Endothelial cell (in vitro differentiated cells): ENCODE data around the gene LOXL3. TPM values are rescaled to one million over a fixed set of nuclear protein-coding genes. Genes with fewer than 3 reads are reported as not detected.

Experiments
- DNase-seq: peaks from one replicate; pipeline ENCODE4 v3.0.0; 2021; ENCODE audit warnings: low spot score
- H3K27ac Mint-ChIP-seq: one replicate; pipeline ENCODE4 v1.8.0; 2021; ENCODE audit warnings: mixed read lengths, inconsistent platforms; ENCODE audit not compliant: unreplicated experiment
- H3K27me3 Mint-ChIP-seq: one replicate; pipeline ENCODE4 v1.8.0; 2021; ENCODE audit warnings: mild to moderate bottlenecking, moderate library complexity, mixed read lengths, inconsistent platforms; ENCODE audit not compliant: unreplicated experiment
- H3K36me3 Mint-ChIP-seq: one replicate; pipeline ENCODE4 v1.8.0; 2021; ENCODE audit warnings: mild to moderate bottlenecking, low read depth, mixed read lengths, inconsistent platforms; ENCODE audit not compliant: unreplicated experiment
- H3K4me1 Mint-ChIP-seq: one replicate; pipeline ENCODE4 v1.8.0; 2021; ENCODE audit warnings: mild to moderate bottlenecking, mixed read lengths, inconsistent platforms; ENCODE audit not compliant: unreplicated experiment
- H3K4me3 Mint-ChIP-seq: one replicate; pipeline ENCODE4 v1.8.0; 2021; ENCODE audit warnings: mild to moderate bottlenecking, mixed read lengths, inconsistent platforms; ENCODE audit not compliant: unreplicated experiment
- H3K9me3 Mint-ChIP-seq: one replicate; pipeline ENCODE4 v1.8.0; 2021; ENCODE audit warnings: mixed read lengths, inconsistent platforms; ENCODE audit not compliant: unreplicated experiment
- long read RNA-seq: library from polyadenylated mRNA; unstranded; transcript quantifications from one replicate; pipeline ENCODE4 v2.0.0, GENCODE V29; 2020; ENCODE audit not compliant: unreplicated experiment
- total RNA-seq: library from RNA; stranded (reverse); fragmentation: NEBNext Ultra II Directional; extraction: Animal tissue kit (Norgen Biotek cat#: 25700); gene quantifications from one replicate; pipeline ENCODE4 v1.2.1, GENCODE V29; 2021; ENCODE audit not compliant: unreplicated experiment
- TF ChIP-seq, protein P1 (sequence below): fragments of 200-600 bp; sonication (generic); IDR thresholded peaks from one replicate; pipeline ENCODE4 v1.5.0; 2021; ENCODE audit warnings: antibody characterized with exemption; ENCODE audit not compliant: unreplicated experiment

Gene LOXL3
- 10.0 TPM for total RNA-seq
- long read RNA-seq, partial matches to known transcripts = 2 of 6 reads
- long read RNA-seq, other reads (novel, unspliced or antisense) = 1 of 6 reads

- TF ChIP-seq, protein P1, sequence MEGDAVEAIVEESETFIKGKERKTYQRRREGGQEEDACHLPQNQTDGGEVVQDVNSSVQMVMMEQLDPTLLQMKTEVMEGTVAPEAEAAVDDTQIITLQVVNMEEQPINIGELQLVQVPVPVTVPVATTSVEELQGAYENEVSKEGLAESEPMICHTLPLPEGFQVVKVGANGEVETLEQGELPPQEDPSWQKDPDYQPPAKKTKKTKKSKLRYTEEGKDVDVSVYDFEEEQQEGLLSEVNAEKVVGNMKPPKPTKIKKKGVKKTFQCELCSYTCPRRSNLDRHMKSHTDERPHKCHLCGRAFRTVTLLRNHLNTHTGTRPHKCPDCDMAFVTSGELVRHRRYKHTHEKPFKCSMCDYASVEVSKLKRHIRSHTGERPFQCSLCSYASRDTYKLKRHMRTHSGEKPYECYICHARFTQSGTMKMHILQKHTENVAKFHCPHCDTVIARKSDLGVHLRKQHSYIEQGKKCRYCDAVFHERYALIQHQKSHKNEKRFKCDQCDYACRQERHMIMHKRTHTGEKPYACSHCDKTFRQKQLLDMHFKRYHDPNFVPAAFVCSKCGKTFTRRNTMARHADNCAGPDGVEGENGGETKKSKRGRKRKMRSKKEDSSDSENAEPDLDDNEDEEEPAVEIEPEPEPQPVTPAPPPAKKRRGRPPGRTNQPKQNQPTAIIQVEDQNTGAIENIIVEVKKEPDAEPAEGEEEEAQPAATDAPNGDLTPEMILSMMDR = no peak
- peak; percentile 75 for DNase-seq
- Mint-ChIP-seq H3K27me3 (peaks cover 2% of the 10 kb centered on the region), H3K27ac (peak within 1 kb of the TSS; percentile 67), H3K4me3 (peak within 1 kb of the TSS; percentile 95), H3K36me3 (peaks cover 11% of the 10 kb centered on the region), H3K4me1 (peaks cover 29% of the 10 kb centered on the region), H3K9me3 (no peaks in the 10 kb centered on the region)
Observed at GRCh38 chr2:74553892-74554819, at the start of gene LOXL3, which contains the start of gene DOK1. Gene LOXL3 (minus strand): TSS chr2:74553942. CDS start chr2:74552634, 1,308 bp downstream. Gene DOK1 (plus strand): TSS chr2:74554720. CDS start chr2:74554755, 35 bp downstream.

DNA sequence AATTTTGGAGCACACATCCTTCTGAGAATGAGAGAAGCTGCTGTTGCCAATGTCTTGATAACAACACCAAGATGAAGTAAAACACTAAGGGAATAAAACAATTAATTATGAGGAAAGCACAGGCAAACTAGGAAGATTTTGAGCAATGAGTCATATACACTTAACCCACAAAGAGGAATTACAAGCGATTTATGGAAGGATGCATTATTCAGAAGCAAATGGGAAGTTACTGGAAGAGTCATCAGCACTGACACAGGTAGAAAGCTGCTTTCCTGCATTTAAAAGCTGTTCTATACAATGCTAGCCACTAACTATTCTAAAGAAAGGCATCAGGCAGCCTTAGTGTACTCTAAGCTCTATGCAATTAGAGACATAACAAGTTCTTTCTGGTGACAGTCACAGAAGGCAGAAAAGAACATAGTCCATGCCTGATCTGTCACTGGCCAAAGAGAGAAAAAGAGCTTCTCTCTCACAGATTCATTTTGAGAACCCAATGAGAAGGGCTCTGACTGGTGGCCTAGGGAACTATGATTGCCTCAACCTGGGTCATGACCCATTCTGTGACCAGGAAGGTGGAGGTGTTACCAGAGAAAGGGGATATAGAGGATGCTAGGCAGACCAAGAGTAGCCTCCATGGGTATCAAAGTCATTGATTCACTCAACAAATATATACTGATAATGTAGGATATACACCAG, 49.0 kb upstream of the LOXL3 start:
- no peaks in the 10 kb centered on the region for H3K36me3 Mint-ChIP-seq
- no peak overlapping the region for H3K4me3 Mint-ChIP-seq
- no peak overlapping the region for H3K27ac Mint-ChIP-seq
- H3K27me3 Mint-ChIP-seq = no peaks in the 10 kb centered on the region
- H3K9me3 Mint-ChIP-seq = no peaks in the 10 kb centered on the region
- no peak for DNase-seq
- no peaks in the 10 kb centered on the region for H3K4me1 Mint-ChIP-seq
- TF ChIP-seq, protein P1 = no peak

DNA sequence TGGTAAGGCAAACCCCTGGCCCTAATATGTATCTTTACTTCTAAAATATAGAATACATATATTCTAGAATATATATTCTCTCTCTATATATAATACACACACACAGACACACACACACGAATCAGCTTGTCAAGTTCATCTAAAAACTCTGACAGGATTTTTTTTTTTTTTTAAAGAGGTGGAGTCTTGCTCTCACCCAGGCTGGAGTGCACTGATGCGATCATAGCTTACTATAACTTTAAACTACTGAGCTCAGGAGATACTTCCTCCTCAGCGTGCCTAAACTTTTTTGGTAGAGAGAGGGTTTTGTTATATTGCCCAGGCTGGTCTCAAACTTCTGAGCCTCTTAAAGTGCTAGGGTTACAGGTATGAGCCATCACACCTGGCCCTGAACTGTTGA, 45.9 kb upstream of the LOXL3 start:
- Mint-ChIP-seq H3K27ac (no peak overlapping the region), H3K4me1 (no peaks in the 10 kb centered on the region)

GRCh38 chr2:74597410-74597809, 43.7 kb upstream of the LOXL3 start:
- Mint-ChIP-seq H3K27ac (no peak overlapping the region), H3K36me3 (no peaks in the 10 kb centered on the region), H3K9me3 (no peaks in the 10 kb centered on the region), H3K27me3 (no peaks in the 10 kb centered on the region), H3K4me1 (no peaks in the 10 kb centered on the region), H3K4me3 (no peak overlapping the region)
- TF ChIP-seq, protein P1 = no peak
- no peak for DNase-seq

More for the DNA sequence above, 45.9 kb upstream of the LOXL3 start:
- DNase-seq = no peak
- H3K36me3 Mint-ChIP-seq = no peaks in the 10 kb centered on the region
- TF ChIP-seq, protein P1 = no peak
- H3K27me3 Mint-ChIP-seq = no peaks in the 10 kb centered on the region
- H3K4me3 Mint-ChIP-seq = no peak overlapping the region
- no peaks in the 10 kb centered on the region for H3K9me3 Mint-ChIP-seq
